ENCODE measurements around the gene COMMD8. TPM values are rescaled to one million over a fixed set of nuclear protein-coding genes. Genes with fewer than 3 reads are reported as not detected.
A peak's percentile ranks its signal among the peaks of the same experiment; 100 is the strongest.

Gene COMMD8
- 10 to 100 TPM; 14.8 to 21.4 TPM for polyA plus RNA-seq

GRCh38 chr4:47463235-47463956 is at the start of gene COMMD8:
Gene COMMD8 (minus strand): TSS chr4:47463702. CDS start chr4:47463651, 51 bp downstream.
- Histone ChIP-seq H3K4me3 (ENCODE audit: low read depth in 1 of 2, low read length in 2 of 2) (peak within 1 kb of the TSS; percentile 63 to 94), H3K27me3 (ENCODE audit: control insufficient read depth in 1 of 2, insufficient read depth in 2 of 2, low read length in 2 of 2) (no peaks in the 10 kb centered on the region), H3K36me3 (ENCODE audit: control insufficient read depth in 2 of 2, insufficient read depth in 2 of 2, low read length in 1 of 2) (no peaks in the 10 kb centered on the region), H3K9me3 (ENCODE audit: control insufficient read depth in 2 of 2, insufficient read depth in 1 of 2, low read depth in 1 of 2, low read length in 1 of 2) (no peaks in the 10 kb centered on the region), H3K4me1 (ENCODE audit: control insufficient read depth in 2 of 2, insufficient read depth in 2 of 2, low read length in 1 of 2) (no peaks in the 10 kb centered on the region), H3K27ac (ENCODE audit: low read depth in 2 of 2, low read length in 1 of 2) (peak within 1 kb of the TSS; percentile 87 to 90)
- WGBS, 2 donors: 1% methylated on average over 51 of the region's 51 CpGs

DNA sequence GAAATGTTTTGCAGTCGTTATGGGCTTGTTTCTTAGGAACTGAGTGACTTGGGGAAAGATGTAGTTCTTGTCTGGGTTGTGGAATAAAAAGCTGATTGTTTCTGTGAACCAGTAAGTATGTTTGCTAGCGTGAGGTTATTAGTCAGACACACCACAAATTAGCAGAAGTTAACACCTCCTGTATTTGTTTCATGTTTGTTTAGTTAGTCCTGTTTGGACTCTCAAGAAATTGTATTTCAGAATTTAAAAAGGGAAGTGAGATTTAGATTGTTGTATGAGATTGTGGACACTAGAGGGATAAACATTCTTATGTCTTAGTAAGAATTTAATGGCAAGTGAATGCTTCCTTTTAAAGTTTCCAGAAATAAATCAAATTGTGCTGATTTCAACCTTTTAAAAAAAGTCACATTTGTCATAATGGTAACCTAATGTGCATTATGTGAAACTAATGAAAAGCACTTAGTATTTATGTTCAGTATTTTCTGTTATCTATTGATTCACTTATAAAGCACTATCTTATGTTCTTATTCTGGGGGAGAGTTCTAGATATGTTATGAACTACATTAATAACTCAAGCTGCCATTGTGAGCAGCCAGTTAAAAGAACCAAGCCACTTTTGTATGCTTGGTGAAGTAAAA is 47.1 kb upstream of the COMMD8 start:
- Histone ChIP-seq H3K4me3 (ENCODE audit: low read depth in 1 of 2, low read length in 2 of 2) (no peak overlapping the region), H3K9me3 (ENCODE audit: control insufficient read depth in 2 of 2, insufficient read depth in 1 of 2, low read depth in 1 of 2, low read length in 1 of 2) (no peaks in the 10 kb centered on the region), H3K27me3 (ENCODE audit: control insufficient read depth in 1 of 2, insufficient read depth in 2 of 2, low read length in 2 of 2) (no peaks in the 10 kb centered on the region), H3K4me1 (ENCODE audit: control insufficient read depth in 2 of 2, insufficient read depth in 2 of 2, low read length in 1 of 2) (no peaks in the 10 kb centered on the region), H3K36me3 (ENCODE audit: control insufficient read depth in 2 of 2, insufficient read depth in 2 of 2, low read length in 1 of 2) (peaks cover 2% of the 10 kb centered on the region in 2 donors), H3K27ac (ENCODE audit: low read depth in 2 of 2, low read length in 1 of 2) (no peak overlapping the region)
- WGBS, 2 donors: 33 to 38% methylated on average over 2 of the region's 2 CpGs

- Histone ChIP-seq H3K27ac (ENCODE audit: low read depth in 2 of 2, low read length in 1 of 2) (no peak overlapping the region), H3K36me3 (ENCODE audit: control insufficient read depth in 2 of 2, insufficient read depth in 2 of 2, low read length in 1 of 2) (no peaks in the 10 kb centered on the region), H3K4me1 (ENCODE audit: control insufficient read depth in 2 of 2, insufficient read depth in 2 of 2, low read length in 1 of 2) (no peaks in the 10 kb centered on the region), H3K27me3 (ENCODE audit: control insufficient read depth in 1 of 2, insufficient read depth in 2 of 2, low read length in 2 of 2) (no peaks in the 10 kb centered on the region), H3K9me3 (ENCODE audit: control insufficient read depth in 2 of 2, insufficient read depth in 1 of 2, low read depth in 1 of 2, low read length in 1 of 2) (no peaks in the 10 kb centered on the region), H3K4me3 (ENCODE audit: low read depth in 1 of 2, low read length in 2 of 2) (no peak overlapping the region)
- 92 to 94% methylated on average over 3 of the region's 3 CpGs for WGBS, 2 donors
Measured at GRCh38 chr4:47505666-47506065, 42.2 kb upstream of the COMMD8 start.

DNA sequence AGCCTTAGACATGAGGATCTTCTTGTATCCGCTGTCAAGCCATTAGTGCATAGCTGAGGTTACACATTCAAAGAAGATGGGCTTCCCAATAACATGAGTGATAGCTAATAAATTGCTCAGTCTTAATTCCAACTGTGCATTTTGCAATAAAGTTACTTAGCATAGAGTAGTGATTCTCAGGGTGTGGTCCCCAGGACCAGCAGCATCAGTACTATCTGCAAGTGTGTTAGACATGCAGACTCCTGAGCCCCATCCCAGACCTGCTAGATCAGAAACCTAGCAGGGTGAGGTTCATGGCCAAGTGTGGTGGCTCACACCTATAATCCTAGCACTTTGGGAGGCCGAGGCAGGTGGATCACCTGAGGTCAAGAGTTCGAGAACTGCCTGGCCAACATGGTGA is 41.6 kb upstream of the COMMD8 start:
- H3K4me1 ChIP-seq (ENCODE audit: control insufficient read depth in 2 of 2, insufficient read depth in 2 of 2, low read length in 1 of 2): no peaks in the 10 kb centered on the region
- 66 to 78% methylated on average over 3 of the region's 3 CpGs for WGBS, 2 donors

DNA sequence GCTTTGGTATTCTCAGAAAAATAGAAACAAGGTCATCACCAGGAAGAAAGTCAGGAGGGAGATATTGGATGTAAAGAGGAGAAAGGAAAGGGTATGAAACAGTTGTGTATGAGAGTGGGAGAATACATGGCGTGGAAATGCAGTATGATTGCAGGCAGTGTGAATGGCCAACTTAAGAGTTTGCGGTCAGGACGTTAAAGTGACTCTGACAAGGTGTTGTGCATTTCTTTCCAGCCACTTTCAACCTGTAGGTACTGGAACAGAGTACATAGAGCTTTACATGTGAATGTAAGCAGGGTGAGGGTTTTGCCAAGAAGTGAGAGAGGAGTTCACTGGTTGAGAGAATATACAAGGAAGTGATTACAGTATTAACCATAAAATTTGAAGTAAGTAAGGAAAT is 37.3 kb upstream of the COMMD8 start:
- 58 to 62% methylated on average over 3 of the region's 3 CpGs for WGBS, 2 donors
- no peaks in the 10 kb centered on the region for H3K4me1 ChIP-seq (ENCODE audit: control insufficient read depth in 2 of 2, insufficient read depth in 2 of 2, low read length in 1 of 2)
- no peak overlapping the region for H3K4me3 ChIP-seq (ENCODE audit: low read depth in 1 of 2, low read length in 2 of 2)

More for the DNA sequence above, 41.6 kb upstream of the COMMD8 start:
- H3K4me3 ChIP-seq (ENCODE audit: low read depth in 1 of 2, low read length in 2 of 2): no peak overlapping the region
- no peaks in the 10 kb centered on the region for H3K27me3 ChIP-seq (ENCODE audit: control insufficient read depth in 1 of 2, insufficient read depth in 2 of 2, low read length in 2 of 2)
- no peaks in the 10 kb centered on the region for H3K36me3 ChIP-seq (ENCODE audit: control insufficient read depth in 2 of 2, insufficient read depth in 2 of 2, low read length in 1 of 2)
- no peak overlapping the region for H3K27ac ChIP-seq (ENCODE audit: low read depth in 2 of 2, low read length in 1 of 2)
- no peaks in the 10 kb centered on the region for H3K9me3 ChIP-seq (ENCODE audit: control insufficient read depth in 2 of 2, insufficient read depth in 1 of 2, low read depth in 1 of 2, low read length in 1 of 2)

DNA sequence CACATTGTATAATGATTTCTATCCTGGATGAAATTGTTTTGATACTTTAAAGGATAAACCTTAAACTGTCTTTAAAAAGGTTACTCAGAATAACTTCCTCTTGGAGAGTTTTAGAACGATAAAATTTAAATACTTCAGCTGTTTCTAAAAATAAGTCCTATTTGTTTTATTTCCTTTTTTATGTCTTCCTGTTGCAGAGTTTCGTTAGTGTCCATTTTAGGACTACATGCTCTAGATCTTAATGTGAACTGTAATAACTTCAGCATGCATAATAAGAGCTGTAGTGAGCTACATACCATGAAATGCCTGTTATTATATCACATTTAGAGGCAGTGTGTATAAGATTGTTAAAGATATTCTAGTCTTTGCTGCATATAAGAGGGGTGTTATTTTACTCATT is 36.2 kb upstream of the COMMD8 start:
- H3K4me1 ChIP-seq (ENCODE audit: control insufficient read depth in 2 of 2, insufficient read depth in 2 of 2, low read length in 1 of 2): no peaks in the 10 kb centered on the region
- 48 to 65% methylated on average over 2 of the region's 2 CpGs for WGBS, 2 donors
- no peaks in the 10 kb centered on the region for H3K9me3 ChIP-seq (ENCODE audit: control insufficient read depth in 2 of 2, insufficient read depth in 1 of 2, low read depth in 1 of 2, low read length in 1 of 2)
- no peak overlapping the region for H3K4me3 ChIP-seq (ENCODE audit: low read depth in 1 of 2, low read length in 2 of 2)
- no peak overlapping the region for H3K27ac ChIP-seq (ENCODE audit: low read depth in 2 of 2, low read length in 1 of 2)
- H3K27me3 ChIP-seq (ENCODE audit: control insufficient read depth in 1 of 2, insufficient read depth in 2 of 2, low read length in 2 of 2): no peaks in the 10 kb centered on the region
- no peaks in the 10 kb centered on the region for H3K36me3 ChIP-seq (ENCODE audit: control insufficient read depth in 2 of 2, insufficient read depth in 2 of 2, low read length in 1 of 2)

More for the DNA sequence above, 37.3 kb upstream of the COMMD8 start:
- H3K36me3 ChIP-seq (ENCODE audit: control insufficient read depth in 2 of 2, insufficient read depth in 2 of 2, low read length in 1 of 2): no peaks in the 10 kb centered on the region
- no peaks in the 10 kb centered on the region for H3K9me3 ChIP-seq (ENCODE audit: control insufficient read depth in 2 of 2, insufficient read depth in 1 of 2, low read depth in 1 of 2, low read length in 1 of 2)
- H3K27me3 ChIP-seq (ENCODE audit: control insufficient read depth in 1 of 2, insufficient read depth in 2 of 2, low read length in 2 of 2): no peaks in the 10 kb centered on the region
- H3K27ac ChIP-seq (ENCODE audit: low read depth in 2 of 2, low read length in 1 of 2): no peak overlapping the region

DNA sequence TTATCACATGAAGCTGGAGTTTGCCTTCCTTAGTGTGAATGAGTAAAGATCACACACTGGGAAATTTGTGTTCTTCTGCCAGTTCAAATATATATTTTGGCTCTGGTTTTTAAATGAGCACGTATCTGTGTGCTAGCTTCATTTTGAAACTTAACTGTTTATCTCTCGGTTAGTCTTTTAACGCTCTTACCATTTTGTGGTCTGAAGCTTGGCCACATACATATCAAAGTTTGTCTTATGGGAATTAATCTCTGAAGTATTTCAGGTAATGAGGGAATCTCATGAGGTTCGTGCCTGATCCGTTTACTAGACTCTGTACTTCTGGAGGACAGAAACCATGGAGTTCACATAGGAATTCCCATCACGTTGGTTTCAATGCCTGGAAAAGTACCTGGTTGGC is 35.4 kb upstream of the COMMD8 start:
- 73 to 76% methylated on average over 6 of the region's 6 CpGs for WGBS, 2 donors
- Histone ChIP-seq H3K36me3 (ENCODE audit: control insufficient read depth in 2 of 2, insufficient read depth in 2 of 2, low read length in 1 of 2) (no peaks in the 10 kb centered on the region), H3K4me1 (ENCODE audit: control insufficient read depth in 2 of 2, insufficient read depth in 2 of 2, low read length in 1 of 2) (no peaks in the 10 kb centered on the region), H3K27me3 (ENCODE audit: control insufficient read depth in 1 of 2, insufficient read depth in 2 of 2, low read length in 2 of 2) (no peaks in the 10 kb centered on the region), H3K4me3 (ENCODE audit: low read depth in 1 of 2, low read length in 2 of 2) (no peak overlapping the region), H3K9me3 (ENCODE audit: control insufficient read depth in 2 of 2, insufficient read depth in 1 of 2, low read depth in 1 of 2, low read length in 1 of 2) (no peaks in the 10 kb centered on the region), H3K27ac (ENCODE audit: low read depth in 2 of 2, low read length in 1 of 2) (no peak overlapping the region)

- Histone ChIP-seq H3K4me1 (ENCODE audit: control insufficient read depth in 2 of 2, insufficient read depth in 2 of 2, low read length in 1 of 2) (no peaks in the 10 kb centered on the region), H3K27me3 (ENCODE audit: control insufficient read depth in 1 of 2, insufficient read depth in 2 of 2, low read length in 2 of 2) (no peaks in the 10 kb centered on the region), H3K4me3 (ENCODE audit: low read depth in 1 of 2, low read length in 2 of 2) (no peak overlapping the region), H3K36me3 (ENCODE audit: control insufficient read depth in 2 of 2, insufficient read depth in 2 of 2, low read length in 1 of 2) (no peaks in the 10 kb centered on the region), H3K27ac (ENCODE audit: low read depth in 2 of 2, low read length in 1 of 2) (no peak overlapping the region), H3K9me3 (ENCODE audit: control insufficient read depth in 2 of 2, insufficient read depth in 1 of 2, low read depth in 1 of 2, low read length in 1 of 2) (no peaks in the 10 kb centered on the region)
- whole genome bisulfite sequencing, 2 donors: 57 to 63% methylated on average over 4 of the region's 4 CpGs
Measured at GRCh38 chr4:47494124-47494430, 30.6 kb upstream of the COMMD8 start.

GRCh38 chr4:47493238-47494123 is 30.0 kb upstream of the COMMD8 start:
- WGBS, 2 donors: 87 to 89% methylated on average over 3 of the region's 3 CpGs
- no peaks in the 10 kb centered on the region for H3K36me3 ChIP-seq (ENCODE audit: control insufficient read depth in 2 of 2, insufficient read depth in 2 of 2, low read length in 1 of 2)
- H3K4me1 ChIP-seq (ENCODE audit: control insufficient read depth in 2 of 2, insufficient read depth in 2 of 2, low read length in 1 of 2): no peaks in the 10 kb centered on the region
- H3K27me3 ChIP-seq (ENCODE audit: control insufficient read depth in 1 of 2, insufficient read depth in 2 of 2, low read length in 2 of 2): no peaks in the 10 kb centered on the region
- no peaks in the 10 kb centered on the region for H3K9me3 ChIP-seq (ENCODE audit: control insufficient read depth in 2 of 2, insufficient read depth in 1 of 2, low read depth in 1 of 2, low read length in 1 of 2)
- no peak overlapping the region for H3K4me3 ChIP-seq (ENCODE audit: low read depth in 1 of 2, low read length in 2 of 2)
- H3K27ac ChIP-seq (ENCODE audit: low read depth in 2 of 2, low read length in 1 of 2): no peak overlapping the region
